RWPE2 (cell line): ENCODE data around the gene C19orf53.

Experiments
- ATAC-seq: fragments of 200-7000 bp; cut with Tn5 transposase; 3 replicates; pipeline ENCODE4 v1.9.1; 2021; ENCODE audit warnings: low read depth
- DNase-seq: peaks from one replicate; pipeline ENCODE4 v3.0.0-alpha.2; 2020; ENCODE audit warnings: low spot score
- H3K27ac ChIP-seq: fragments of 450-650 bp; 2 replicates; pipeline ENCODE4 v1.5.1; 2017; ENCODE audit warnings: mild to moderate bottlenecking; ENCODE audit not compliant: poor library complexity, severe bottlenecking
- H3K27me3 ChIP-seq: fragments of 250-450 bp; sonication (Bioruptor Pico); 2 replicates; pipeline ENCODE4 v1.5.1; 2021; ENCODE audit warnings: mild to moderate bottlenecking, moderate library complexity; ENCODE audit not compliant: insufficient read depth, poor library complexity, severe bottlenecking
- H3K36me3 ChIP-seq: fragments of 250-450 bp; sonication (Bioruptor Pico); 2 replicates; pipeline ENCODE4 v1.5.1; 2020; ENCODE audit warnings: low read depth, mild to moderate bottlenecking, moderate library complexity
- H3K4me1 ChIP-seq: fragments of 250-450 bp; sonication (Bioruptor Pico); 2 replicates; pipeline ENCODE4 v1.5.1; 2021; ENCODE audit warnings: mild to moderate bottlenecking, moderate library complexity; ENCODE audit not compliant: insufficient read depth, poor library complexity, severe bottlenecking
- H3K4me3 ChIP-seq: fragments of 250-450 bp; sonication (Bioruptor Pico); 2 replicates; pipeline ENCODE4 v1.5.1; 2021; ENCODE audit warnings: mild to moderate bottlenecking, moderate library complexity; ENCODE audit not compliant: severe bottlenecking
- H3K9me3 ChIP-seq: fragments of 250-450 bp; sonication (Bioruptor Pico); 2 replicates; pipeline ENCODE4 v1.5.1; 2021; ENCODE audit warnings: mild to moderate bottlenecking, moderate library complexity; ENCODE audit not compliant: severe bottlenecking
- TF ChIP-seq, protein P1 (sequence below): fragments of 450-650 bp; IDR thresholded peaks from one replicate; pipeline ENCODE4 v1.5.1; 2017; ENCODE audit warnings: mild to moderate bottlenecking, moderate library complexity; ENCODE audit not compliant: poor library complexity, severe bottlenecking

Gene C19orf53

DNA sequence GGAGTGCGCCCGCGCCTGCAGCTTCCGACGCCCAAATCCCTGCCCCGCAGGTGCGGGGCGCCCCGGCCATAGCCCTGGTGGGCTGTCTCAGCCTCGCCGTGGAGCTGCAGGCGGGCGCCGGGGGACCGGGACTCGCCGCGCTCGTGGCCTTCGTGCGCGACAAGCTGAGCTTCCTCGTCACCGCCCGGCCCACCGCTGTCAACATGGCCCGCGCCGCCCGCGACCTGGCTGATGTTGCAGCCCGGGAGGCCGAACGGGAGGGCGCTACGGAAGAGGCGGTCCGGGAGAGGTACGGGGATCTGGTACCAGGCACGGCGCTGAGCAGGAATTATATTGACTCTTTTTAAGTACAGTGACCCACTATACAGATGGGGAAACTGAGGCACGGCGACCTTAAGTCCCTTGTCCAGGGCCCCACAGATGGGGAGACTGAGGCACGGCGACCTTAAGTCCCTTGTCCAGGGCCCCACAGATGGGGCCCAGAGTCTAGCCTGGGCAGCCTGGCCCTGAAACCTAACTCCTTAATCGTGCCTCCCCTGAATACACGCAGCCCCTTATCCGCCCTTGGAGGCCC lies 9.3 kb upstream of the C19orf53 start:
- TF ChIP-seq, protein P1, sequence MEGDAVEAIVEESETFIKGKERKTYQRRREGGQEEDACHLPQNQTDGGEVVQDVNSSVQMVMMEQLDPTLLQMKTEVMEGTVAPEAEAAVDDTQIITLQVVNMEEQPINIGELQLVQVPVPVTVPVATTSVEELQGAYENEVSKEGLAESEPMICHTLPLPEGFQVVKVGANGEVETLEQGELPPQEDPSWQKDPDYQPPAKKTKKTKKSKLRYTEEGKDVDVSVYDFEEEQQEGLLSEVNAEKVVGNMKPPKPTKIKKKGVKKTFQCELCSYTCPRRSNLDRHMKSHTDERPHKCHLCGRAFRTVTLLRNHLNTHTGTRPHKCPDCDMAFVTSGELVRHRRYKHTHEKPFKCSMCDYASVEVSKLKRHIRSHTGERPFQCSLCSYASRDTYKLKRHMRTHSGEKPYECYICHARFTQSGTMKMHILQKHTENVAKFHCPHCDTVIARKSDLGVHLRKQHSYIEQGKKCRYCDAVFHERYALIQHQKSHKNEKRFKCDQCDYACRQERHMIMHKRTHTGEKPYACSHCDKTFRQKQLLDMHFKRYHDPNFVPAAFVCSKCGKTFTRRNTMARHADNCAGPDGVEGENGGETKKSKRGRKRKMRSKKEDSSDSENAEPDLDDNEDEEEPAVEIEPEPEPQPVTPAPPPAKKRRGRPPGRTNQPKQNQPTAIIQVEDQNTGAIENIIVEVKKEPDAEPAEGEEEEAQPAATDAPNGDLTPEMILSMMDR = no peak
- no peaks in the 10 kb centered on the region for H3K27me3 ChIP-seq
- H3K9me3 ChIP-seq = no peaks in the 10 kb centered on the region
- peak overlapping the region; percentile 49 for H3K27ac ChIP-seq
- peak overlapping the region; percentile 71 for H3K4me3 ChIP-seq
- peaks cover 46% of the 10 kb centered on the region for H3K36me3 ChIP-seq
- no peak for DNase-seq
- ATAC-seq = peak; percentile 32; the same call in 2 of the 3 replicates
- no peaks in the 10 kb centered on the region for H3K4me1 ChIP-seq

DNA sequence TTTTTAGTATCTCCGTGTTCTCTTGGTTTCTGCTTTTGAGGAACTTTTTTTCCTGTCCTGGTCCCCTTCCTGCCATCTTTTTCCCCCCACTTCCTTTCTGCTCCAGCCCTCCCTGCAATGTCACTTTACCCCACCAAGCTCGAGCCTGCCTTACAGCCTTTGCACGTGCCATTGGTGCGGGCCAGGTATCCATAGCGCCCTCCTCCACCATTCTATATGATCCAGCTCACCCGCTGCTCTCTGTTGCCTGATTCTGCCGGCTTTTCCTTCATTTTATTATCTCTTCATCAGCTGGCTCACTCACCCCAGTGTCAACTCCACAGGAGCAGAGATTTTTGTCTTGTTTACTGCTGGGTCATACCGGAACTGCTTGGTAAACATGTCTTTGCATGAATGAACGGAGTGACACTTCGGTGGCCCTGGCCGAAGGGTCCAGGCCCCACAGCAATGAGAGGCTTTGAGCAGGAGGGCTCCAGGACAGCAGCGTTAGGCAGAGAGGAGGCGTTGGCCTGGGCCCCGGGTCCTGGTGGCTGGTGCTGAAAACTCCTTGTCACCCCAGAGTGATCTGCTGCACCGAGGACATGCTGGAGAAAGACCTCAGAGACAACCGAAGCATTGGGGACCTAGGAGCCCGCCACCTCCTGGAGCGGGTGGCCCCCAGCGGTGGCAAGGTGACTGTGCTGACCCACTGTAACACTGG lies 8.7 kb upstream of the C19orf53 start:
- TF ChIP-seq, protein P1 = no peak
- DNase-seq (no peak), ATAC-seq (no peak)
- H3K4me1 ChIP-seq = no peaks in the 10 kb centered on the region
- H3K4me3 ChIP-seq = peak overlapping the region; percentile 71
- peaks cover 46% of the 10 kb centered on the region for H3K36me3 ChIP-seq
- H3K27ac ChIP-seq = peak overlapping the region; percentile 49
- no peaks in the 10 kb centered on the region for H3K9me3 ChIP-seq
- H3K27me3 ChIP-seq = no peaks in the 10 kb centered on the region

DNA sequence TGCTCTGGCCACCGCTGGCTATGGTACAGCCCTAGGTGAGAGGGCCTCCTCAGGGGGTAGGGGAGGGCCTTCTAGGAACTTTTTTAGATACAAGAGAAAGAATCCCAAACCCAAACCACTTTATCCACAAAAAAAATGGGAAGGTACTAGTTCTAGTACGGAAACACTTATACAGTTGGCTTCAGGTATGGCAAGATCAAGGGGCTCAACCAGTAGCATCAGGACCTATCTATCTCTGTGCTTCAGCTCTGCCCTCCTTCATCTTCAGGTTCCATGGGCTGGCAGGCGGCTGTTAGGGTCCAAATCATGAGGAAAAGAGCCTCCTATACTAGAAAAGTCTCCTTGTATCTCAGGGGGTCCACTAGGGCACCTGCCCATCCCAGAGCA lies 8.2 kb upstream of the C19orf53 start:
- DNase-seq (no peak), ATAC-seq (no peak)
- no peaks in the 10 kb centered on the region for H3K9me3 ChIP-seq
- no peaks in the 10 kb centered on the region for H3K4me1 ChIP-seq
- peak overlapping the region; percentile 49 for H3K27ac ChIP-seq
- H3K4me3 ChIP-seq = no peak overlapping the region
- no peaks in the 10 kb centered on the region for H3K27me3 ChIP-seq
- TF ChIP-seq, protein P1 = no peak
- peaks cover 46% of the 10 kb centered on the region for H3K36me3 ChIP-seq

DNA sequence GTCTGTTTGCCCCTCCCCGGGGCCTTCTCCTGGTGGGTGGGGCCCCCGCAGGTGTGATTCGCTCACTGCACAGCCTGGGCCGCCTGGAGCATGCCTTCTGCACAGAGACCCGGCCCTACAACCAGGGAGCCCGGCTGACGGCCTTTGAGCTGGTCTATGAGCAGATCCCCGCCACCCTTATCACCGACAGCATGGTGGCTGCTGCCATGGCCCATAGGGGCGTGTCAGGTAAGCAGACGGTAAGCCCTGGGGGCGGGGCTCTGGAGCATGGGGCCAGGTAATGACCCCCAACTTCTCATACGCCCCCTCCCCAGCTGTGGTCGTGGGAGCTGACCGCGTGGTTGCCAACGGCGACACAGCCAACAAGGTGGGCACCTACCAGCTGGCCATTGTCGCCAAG lies 5.7 kb upstream of the C19orf53 start:
- no peaks in the 10 kb centered on the region for H3K9me3 ChIP-seq
- ATAC-seq (no peak), DNase-seq (no peak)
- H3K4me1 ChIP-seq = no peaks in the 10 kb centered on the region
- H3K36me3 ChIP-seq = peaks cover 55% of the 10 kb centered on the region
- H3K4me3 ChIP-seq = no peak overlapping the region
- H3K27me3 ChIP-seq = no peaks in the 10 kb centered on the region
- no peak overlapping the region for H3K27ac ChIP-seq
- TF ChIP-seq, protein P1 = no peak

DNA sequence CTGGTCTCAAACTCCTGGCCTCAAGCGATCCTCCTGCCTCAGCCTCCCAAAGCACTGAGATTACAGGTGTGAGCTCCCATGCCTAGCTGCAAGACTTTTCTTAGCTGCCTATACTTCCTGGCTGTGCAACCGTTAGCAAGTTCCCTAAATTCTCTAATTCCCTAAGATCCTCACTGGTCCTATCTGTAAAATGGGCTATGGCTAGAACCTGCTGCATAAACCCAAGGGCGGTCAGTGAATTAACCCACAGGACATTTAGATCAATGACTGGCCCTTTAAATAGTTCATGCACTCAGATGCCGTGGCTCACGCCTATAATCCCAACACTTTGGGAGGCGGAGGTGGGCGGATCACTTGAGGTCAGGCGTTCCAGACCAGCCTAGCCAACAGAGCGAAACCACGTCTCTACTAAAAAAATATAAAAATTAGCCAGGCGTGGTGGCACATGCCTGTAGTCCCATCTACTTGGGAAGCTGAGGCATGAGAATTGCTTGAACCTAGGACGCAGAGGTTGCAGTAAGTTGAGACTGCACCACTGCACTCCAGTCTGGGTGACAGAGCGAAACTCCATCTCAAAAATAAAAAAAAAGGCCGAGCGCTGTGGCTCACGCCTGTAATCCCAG lies 4.1 kb upstream of the C19orf53 start:
- Histone ChIP-seq H3K4me3 (no peak overlapping the region), H3K27ac (no peak overlapping the region), H3K27me3 (no peaks in the 10 kb centered on the region), H3K9me3 (no peaks in the 10 kb centered on the region), H3K36me3 (peaks cover 55% of the 10 kb centered on the region), H3K4me1 (peaks cover 2% of the 10 kb centered on the region)
- ATAC-seq (no peak), DNase-seq (no peak)
- TF ChIP-seq, protein P1 = no peak
